Measurements from ENCODE around the gene OR5B12. TPM values are rescaled to one million over a fixed set of nuclear protein-coding genes. Genes with fewer than 3 reads are reported as not detected.

Gene OR5B12
- total and polyA plus RNA-seq, 9 of the 15 experiments (the other 6 are each of a cell fraction or from before 2014, with no cell fraction given) = 0.20 TPM; not detected in 8

GRCh38 chr11:58485961-58486360 is 43.9 kb upstream of the OR5B12 start:
- Histone ChIP-seq H3K27ac (ENCODE audit: extremely low read depth, low read depth, low read length) (no peak overlapping the region), H3K36me3 (ENCODE audit: control insufficient read depth, insufficient read depth, low read length) (no peaks in the 10 kb centered on the region), H3K27me3 (ENCODE audit: control insufficient read depth in 2 of 2, insufficient read depth in 2 of 2, low read length in 2 of 2) (no peaks in the 10 kb centered on the region), H2AFZ (ENCODE audit: low read depth, low read length) (no peak overlapping the region), H3K4me1 (replicated peaks in 1 of 2; ENCODE audit: control insufficient read depth in 2 of 2, insufficient read depth in 2 of 2, low read length in 2 of 2) (no peaks in the 10 kb centered on the region), H3K9me3 (replicated peaks; ENCODE audit: control insufficient read depth, insufficient read depth, low read depth, low read length) (no peaks in the 10 kb centered on the region), H3K4me3 (no peak overlapping the region), H3K9me1 (ENCODE audit: control insufficient read depth, insufficient read depth, low read length) (no peaks in the 10 kb centered on the region), H3K4me2 (ENCODE audit: insufficient read depth, low read length) (no peak overlapping the region), H3K79me2 (ENCODE audit: control insufficient read depth, insufficient read depth, low read length) (no peaks in the 10 kb centered on the region), H4K20me1 (replicated peaks; ENCODE audit: control insufficient read depth, insufficient read depth, low read length) (no peaks in the 10 kb centered on the region), H3K9ac (ENCODE audit: insufficient read depth in 1 of 2, low read depth in 2 of 2, low read length in 2 of 2) (no peak overlapping the region)
- no peak for FAIRE-seq
- no peak for DNase-seq (ENCODE audit: extremely low read depth in 1 of 4, low spot score in 3 of 4)
- CTCF ChIA-PET (ENCODE audit: low intra/inter-chr PET ratio) = no interaction called here
- no TSS peak for BruUV-seq (replicated peaks)
- POLR2A ChIA-PET = no interaction called here
- TF ChIP-seq MAZ (CRISPR knock-in tag; conservative IDR thresholded peaks at IDR 0.05 in 1 of 2, IDR thresholded peaks at IDR 0.05 in 1 of 2) (no peak), SMAD4 (CRISPR knock-in tag; conservative IDR thresholded peaks at IDR 0.05) (no peak), OTX1 (CRISPR knock-in tag; IDR thresholded peaks at IDR 0.05) (no peak), NUFIP1 (IDR thresholded peaks at IDR 0.05; ENCODE audit: partially characterized antibody) (no peak), RFX5 (IDR thresholded peaks at IDR 0.05; ENCODE audit: low read depth, low read length) (no peak), GTF2A2 (tag; IDR thresholded peaks at IDR 0.05) (no peak), SAFB (IDR thresholded peaks at IDR 0.05; ENCODE audit: borderline replicate concordance, low read depth, low read length) (no peak), GABPB2 (CRISPR knock-in tag; conservative IDR thresholded peaks at IDR 0.05) (no peak), HMGN3 (IDR thresholded peaks at IDR 0.05; ENCODE audit: borderline replicate concordance, extremely low read depth, insufficient read length, low read depth, low read length) (no peak), JUNB (CRISPR knock-in tag; conservative IDR thresholded peaks at IDR 0.05) (no peak), DNMT1 (IDR thresholded peaks at IDR 0.05) (no peak), ZNF696 (CRISPR knock-in tag; conservative IDR thresholded peaks at IDR 0.05) (no peak), CBX2 (IDR thresholded peaks at IDR 0.05; ENCODE audit: insufficient read depth, low read length, poor library complexity, severe bottlenecking) (no peak), MAFG (tag; conservative IDR thresholded peaks at IDR 0.05) (no peak), ZNF668 (CRISPR knock-in tag; IDR thresholded peaks at IDR 0.05) (no peak)
- TF ChIP-seq, protein P1, sequence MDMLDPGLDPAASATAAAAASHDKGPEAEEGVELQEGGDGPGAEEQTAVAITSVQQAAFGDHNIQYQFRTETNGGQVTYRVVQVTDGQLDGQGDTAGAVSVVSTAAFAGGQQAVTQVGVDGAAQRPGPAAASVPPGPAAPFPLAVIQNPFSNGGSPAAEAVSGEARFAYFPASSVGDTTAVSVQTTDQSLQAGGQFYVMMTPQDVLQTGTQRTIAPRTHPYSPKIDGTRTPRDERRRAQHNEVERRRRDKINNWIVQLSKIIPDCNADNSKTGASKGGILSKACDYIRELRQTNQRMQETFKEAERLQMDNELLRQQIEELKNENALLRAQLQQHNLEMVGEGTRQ (CRISPR knock-in tag; IDR thresholded peaks at IDR 0.05) = no peak
- intact Hi-C loops (cut with micrococcal nuclease) = no loop called here
- ATAC-seq = no peak
- in situ Hi-C loops (cut with MboI) = no loop called here
- 0% methylated on average over 1 of the region's 1 CpG for WGBS (ENCODE audit: insufficient coverage, low coverage, missing lambda C conversion rate)
